DND-41 (cell line): ENCODE results near the gene LIN7C.

ENCODE experiments used
- ATAC-seq: fragments of 200-7000 bp; cut with Tn5 transposase; 3 replicates; pipeline ENCODE4 v1.9.1; 2021; ENCODE audit warnings: low read depth; ENCODE audit not compliant: insufficient read depth
- DNase-seq: peaks from one replicate; pipeline ENCODE4 v3.0.0-alpha.2; 2020
- H2AFZ ChIP-seq: 2 replicates; pipeline ENCODE4 v1.6.0; 2012; ENCODE audit warnings: low read depth, low read length
- H3K27ac ChIP-seq: 2 replicates; pipeline ENCODE4 v1.5.1; 2012; ENCODE audit warnings: low read length, inconsistent platforms
- H3K27me3 ChIP-seq: fragments of 200-600 bp; sonication (generic); 2 replicates; pipeline ENCODE4 v1.6.0; 2012; ENCODE audit warnings: low read length, mild to moderate bottlenecking, inconsistent platforms; ENCODE audit not compliant: insufficient read depth, poor library complexity
- H3K36me3 ChIP-seq: 2 replicates; pipeline ENCODE4 v1.5.1; 2012; ENCODE audit warnings: low read length, inconsistent platforms; ENCODE audit not compliant: insufficient read depth
- H3K4me1 ChIP-seq: 2 replicates; pipeline ENCODE4 v1.5.1; 2012; ENCODE audit warnings: mild to moderate bottlenecking, low read length; ENCODE audit not compliant: insufficient read depth
- H3K4me2 ChIP-seq: 2 replicates; pipeline ENCODE4 v1.6.0; 2012; ENCODE audit warnings: mild to moderate bottlenecking, moderate library complexity, low read length, inconsistent platforms; ENCODE audit not compliant: insufficient read depth
- H3K4me3 ChIP-seq, 2 experiments: fragments of 200-600 bp in 1 of 2; shearing (Covaris generic) in 1 of 2; 2 replicates each; pipeline ENCODE4 v1.5.1; 2012 to 2016; ENCODE audit warnings: inconsistent platforms in 2 of 2, low read length in 2 of 2, mild to moderate bottlenecking in 2 of 2, low read depth in 1 of 2, moderate library complexity in 1 of 2
- H3K79me2 ChIP-seq: 2 replicates; pipeline ENCODE4 v1.6.0; 2012; ENCODE audit warnings: low read length, inconsistent platforms; ENCODE audit not compliant: insufficient read depth
- H3K9ac ChIP-seq: 2 replicates; pipeline ENCODE4 v1.6.0; 2012; ENCODE audit warnings: low read depth, mild to moderate bottlenecking, inconsistent platforms, low read length, moderate library complexity
- H3K9me3 ChIP-seq: 2 replicates; pipeline ENCODE4 v1.5.1; 2012; ENCODE audit warnings: low read length, moderate library complexity, mild to moderate bottlenecking, inconsistent platforms; ENCODE audit not compliant: insufficient read depth, severe bottlenecking
- H4K20me1 ChIP-seq: 2 replicates; pipeline ENCODE4 v1.6.0; 2012; ENCODE audit warnings: low read length; ENCODE audit not compliant: insufficient read depth
- EZH2 ChIP-seq: IDR thresholded peaks from 3 replicates; pipeline ENCODE4 v1.6.1; 2012; ENCODE audit warnings: borderline replicate concordance, low read depth, mild to moderate bottlenecking, moderate library complexity, low read length, inconsistent platforms; ENCODE audit not compliant: severe bottlenecking
- TF ChIP-seq, protein P1 (sequence below): IDR thresholded peaks from 2 replicates; pipeline ENCODE4 v1.5.1; 2012; ENCODE audit warnings: borderline replicate concordance, low read length, moderate library complexity, mild to moderate bottlenecking; ENCODE audit not compliant: poor library complexity, severe bottlenecking; ENCODE audit errors: extremely low read depth

LIN7C gene

DNA sequence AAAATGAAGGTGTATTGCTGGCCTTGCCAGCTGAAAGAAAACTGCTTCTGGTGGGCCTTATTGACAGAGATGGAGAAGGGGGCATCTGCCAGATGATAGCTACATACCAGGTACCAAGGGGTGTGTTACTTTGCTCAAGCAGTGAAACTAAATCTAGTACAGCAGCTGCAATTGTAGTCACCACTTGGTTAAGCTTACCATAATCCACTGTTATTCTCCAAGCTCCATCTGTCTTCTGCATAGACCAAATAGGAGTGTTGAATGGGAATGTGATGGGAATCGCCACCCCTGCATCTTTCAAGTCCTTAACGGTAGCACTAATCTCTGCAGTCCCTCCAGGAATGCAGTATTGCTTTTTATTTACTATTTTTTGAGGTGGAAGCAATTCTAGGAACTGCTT is 45.8 kb upstream of the LIN7C start:
- Histone ChIP-seq H4K20me1 (no peaks in the 10 kb centered on the region), H3K4me1 (no peaks in the 10 kb centered on the region), H3K36me3 (no peaks in the 10 kb centered on the region), H3K4me2 (no peak overlapping the region), H3K9me3 (no peaks in the 10 kb centered on the region), H3K9ac (no peak overlapping the region), H2AFZ (no peak overlapping the region), H3K4me3 (no peak overlapping the region), H3K27ac (no peak overlapping the region), H3K27me3 (no peaks in the 10 kb centered on the region), H3K79me2 (no peaks in the 10 kb centered on the region)
- ATAC-seq (no peak), DNase-seq (no peak)
- TF ChIP-seq, protein P1, sequence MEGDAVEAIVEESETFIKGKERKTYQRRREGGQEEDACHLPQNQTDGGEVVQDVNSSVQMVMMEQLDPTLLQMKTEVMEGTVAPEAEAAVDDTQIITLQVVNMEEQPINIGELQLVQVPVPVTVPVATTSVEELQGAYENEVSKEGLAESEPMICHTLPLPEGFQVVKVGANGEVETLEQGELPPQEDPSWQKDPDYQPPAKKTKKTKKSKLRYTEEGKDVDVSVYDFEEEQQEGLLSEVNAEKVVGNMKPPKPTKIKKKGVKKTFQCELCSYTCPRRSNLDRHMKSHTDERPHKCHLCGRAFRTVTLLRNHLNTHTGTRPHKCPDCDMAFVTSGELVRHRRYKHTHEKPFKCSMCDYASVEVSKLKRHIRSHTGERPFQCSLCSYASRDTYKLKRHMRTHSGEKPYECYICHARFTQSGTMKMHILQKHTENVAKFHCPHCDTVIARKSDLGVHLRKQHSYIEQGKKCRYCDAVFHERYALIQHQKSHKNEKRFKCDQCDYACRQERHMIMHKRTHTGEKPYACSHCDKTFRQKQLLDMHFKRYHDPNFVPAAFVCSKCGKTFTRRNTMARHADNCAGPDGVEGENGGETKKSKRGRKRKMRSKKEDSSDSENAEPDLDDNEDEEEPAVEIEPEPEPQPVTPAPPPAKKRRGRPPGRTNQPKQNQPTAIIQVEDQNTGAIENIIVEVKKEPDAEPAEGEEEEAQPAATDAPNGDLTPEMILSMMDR = no peak
- no peak for TF ChIP-seq EZH2

- H2AFZ ChIP-seq = no peak overlapping the region
- H3K4me3 ChIP-seq = no peak overlapping the region
- H3K4me2 ChIP-seq = no peak overlapping the region
- H4K20me1 ChIP-seq = no peaks in the 10 kb centered on the region
- H3K27me3 ChIP-seq = no peaks in the 10 kb centered on the region
- H3K79me2 ChIP-seq = no peaks in the 10 kb centered on the region
- TF ChIP-seq, protein P1 = no peak
- no peak for TF ChIP-seq EZH2
- H3K4me1 ChIP-seq = no peaks in the 10 kb centered on the region
- H3K27ac ChIP-seq = no peak overlapping the region
- no peaks in the 10 kb centered on the region for H3K36me3 ChIP-seq
- no peaks in the 10 kb centered on the region for H3K9me3 ChIP-seq
- no peak overlapping the region for H3K9ac ChIP-seq
- ATAC-seq (no peak), DNase-seq (no peak)
Observed at GRCh38 chr11:27551127-27551526, 44.6 kb upstream of the LIN7C start.

- Histone ChIP-seq H3K4me3 (no peak overlapping the region), H3K9ac (no peak overlapping the region), H3K4me1 (no peaks in the 10 kb centered on the region), H3K27me3 (no peaks in the 10 kb centered on the region), H3K4me2 (no peak overlapping the region), H4K20me1 (no peaks in the 10 kb centered on the region), H3K36me3 (no peaks in the 10 kb centered on the region), H3K27ac (no peak overlapping the region), H2AFZ (no peak overlapping the region), H3K79me2 (no peaks in the 10 kb centered on the region), H3K9me3 (no peaks in the 10 kb centered on the region)
- DNase-seq = no peak
- ATAC-seq = no peak
- TF ChIP-seq, protein P1 = no peak
- no peak for TF ChIP-seq EZH2
Observed at GRCh38 chr11:27545946-27546345, 39.4 kb upstream of the LIN7C start.

DNA sequence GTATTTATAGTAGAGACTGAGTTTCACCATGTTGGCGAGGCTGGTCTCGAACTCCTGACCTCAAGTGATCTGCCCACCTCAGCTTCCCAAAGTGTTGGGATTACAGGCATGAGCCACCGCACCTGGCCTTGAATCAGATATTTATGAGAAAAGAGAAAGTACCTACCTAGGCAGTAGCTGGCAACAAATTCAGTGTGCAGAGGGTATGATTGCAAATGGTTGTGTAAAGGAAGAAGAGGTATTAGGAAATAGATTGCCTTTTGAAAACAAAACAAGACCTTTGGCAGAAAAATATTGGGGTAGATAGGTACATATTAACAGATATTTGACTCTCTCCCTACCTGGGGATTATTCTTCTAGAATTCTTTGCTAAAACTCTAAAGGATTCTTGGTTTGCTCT is 38.5 kb upstream of the LIN7C start:
- H3K4me3 ChIP-seq = no peak overlapping the region
- H3K27ac ChIP-seq = no peak overlapping the region
- no peak overlapping the region for H3K9ac ChIP-seq
- no peak for ATAC-seq
- H4K20me1 ChIP-seq = no peaks in the 10 kb centered on the region
- H2AFZ ChIP-seq = no peak overlapping the region
- TF ChIP-seq, protein P1 = no peak
- TF ChIP-seq EZH2 = no peak
- no peaks in the 10 kb centered on the region for H3K9me3 ChIP-seq
- no peaks in the 10 kb centered on the region for H3K27me3 ChIP-seq
- H3K4me1 ChIP-seq = no peaks in the 10 kb centered on the region
- no peak overlapping the region for H3K4me2 ChIP-seq
- H3K79me2 ChIP-seq = no peaks in the 10 kb centered on the region
- no peaks in the 10 kb centered on the region for H3K36me3 ChIP-seq
- DNase-seq = no peak
